Right cardiac atrium (tissue), 5 donors: ENCODE measurements around the gene DNAH17. TPM values are rescaled to one million over a fixed set of nuclear protein-coding genes. Genes with fewer than 3 reads are reported as not detected.

Source experiments
- ATAC-seq, 2 donors: fragments of 200-7000 bp; cut with Tn5 transposase; one replicate each; pipeline versions ENCODE4 v1.8.0 to v1.9.1; 2020; ENCODE audit warnings: moderate library complexity in 2 of 2, mild to moderate bottlenecking in 1 of 2
- DNase-seq, 3 donors: peaks; one replicate each; pipeline ENCODE4 v3.0.0-alpha.2; 2020
- H3K27ac ChIP-seq: one replicate; pipeline ENCODE4 v1.5.1; 2013; ENCODE audit warnings: mild to moderate bottlenecking, low read length, control low read depth, moderate library complexity
- H3K27me3 ChIP-seq: one replicate; pipeline ENCODE4 v1.6.1; 2013; ENCODE audit not compliant: control insufficient read depth, insufficient read depth
- H3K4me1 ChIP-seq: one replicate; pipeline ENCODE4 v1.6.1; 2013; ENCODE audit warnings: low read length; ENCODE audit not compliant: control insufficient read depth, insufficient read depth
- H3K4me3 ChIP-seq: one replicate; pipeline ENCODE4 v1.5.1; 2013; ENCODE audit warnings: low read length, control low read depth
- H3K9me3 ChIP-seq: one replicate; pipeline ENCODE4 v1.6.1; 2013; ENCODE audit warnings: low read length; ENCODE audit not compliant: control insufficient read depth
- WGBS: extraction: QIAGEN DNeasy Blood & Tissue Kit; methylation state at CpG from one replicate; pipeline ENCODE4 v1.1.7; 2013; 5-methylcytosine and 5-hydroxymethylcytosine counted together
- intact Hi-C, 4 donors: fragments of 100-400 bp; cut with DNase I; formaldehyde crosslinking; loops; one replicate each; pipeline versions ENCODE4 v1.11.0 to v1.14.0; 2022 to 2023
- polyA plus RNA-seq: library from polyadenylated mRNA; stranded (reverse); fragments of 200-250 nt; gene quantifications from one replicate; pipeline ENCODE4 v1.2.3, GENCODE V29; 2013
- total RNA-seq, 4 donors: library from RNA; stranded (reverse); fragmentation: NEBNext Ultra II Directional; extraction: Animal tissue kit (Norgen Biotek cat#: 25700); gene quantifications; one replicate each; pipeline ENCODE4 v1.2.1, GENCODE V29; 2021
- donor health status: healthy with polysubstance abuse.
- donor health status: DM: no; HTN: yes; CAD: no.
- donor health status: DM: no; HTN: no; CAD: no.
- donor health status: DM: no; HTN: yes; CAD: no; lungs with severe emphysema.
- donor health status: DM: yes; HTN: yes; CAD: no.

DNAH17 gene
- total and polyA plus RNA-seq, 5 donors: 0.06 to 0.28 (median 0.19) TPM; not detected in 1

DNA sequence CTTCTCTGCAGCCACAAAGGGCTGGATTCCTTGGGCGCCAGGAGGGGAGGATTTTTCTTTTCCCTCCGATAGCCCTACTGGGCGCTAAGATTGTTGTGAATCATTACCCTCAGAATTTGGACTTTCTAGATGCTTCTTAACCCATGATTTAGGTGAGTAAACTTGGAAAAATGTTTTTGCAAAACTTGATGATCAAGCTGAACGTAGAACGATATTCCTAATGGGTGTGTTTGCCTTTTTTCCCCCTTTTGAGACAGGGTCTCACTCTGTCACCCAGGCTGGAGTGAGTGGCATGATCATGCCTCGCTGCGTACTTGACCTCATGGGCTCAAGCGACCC is 155.0 kb downstream of the DNAH17 start:
- Histone ChIP-seq H3K9me3 (no peaks in the 10 kb centered on the region), H3K4me1 (peaks cover 10% of the 10 kb centered on the region), H3K27ac (no peak overlapping the region), H3K4me3 (no peak overlapping the region), H3K27me3 (no peaks in the 10 kb centered on the region)
- intact Hi-C loops: loop anchor here (2.0 to 10.0 kb wide), 7 partner anchors 60 to 171 kb away; partner anchors contain the start of gene SOCS3 (in 3 of the 4)
- 78% methylated on average over 8 of the region's 8 CpGs for WGBS
- no peak for ATAC-seq
- DNase-seq: peak in 1 of 3 donors; percentile 41

- ATAC-seq: peak; percentile 67 to 68
- 70% methylated on average over 24 of the region's 24 CpGs for WGBS
- intact Hi-C loops: loop anchor here (2.0 to 10.0 kb wide), 7 partner anchors 59 to 171 kb away; partner anchors contain the start of gene SOCS3 (in 4 of the 4)
- Histone ChIP-seq H3K27me3 (no peaks in the 10 kb centered on the region), H3K27ac (peak overlapping the region; percentile 10), H3K4me3 (no peak overlapping the region), H3K4me1 (peaks cover 11% of the 10 kb centered on the region), H3K9me3 (no peaks in the 10 kb centered on the region)
- peak; percentile 72 to 91 (median 90) for DNase-seq
These were observed 155.5 kb downstream of the DNAH17 start for GRCh38 chr17:78421534-78422266.

GRCh38 chr17:78421084-78421533 is 156.1 kb downstream of the DNAH17 start:
- H3K4me1 ChIP-seq: peaks cover 16% of the 10 kb centered on the region
- intact Hi-C loops: loop anchor here (2.0 to 10.0 kb wide), 5 partner anchors 59 to 166 kb away; partner anchors contain the start of gene SOCS3 (in 3 of the 4)
- no peaks in the 10 kb centered on the region for H3K27me3 ChIP-seq
- no peak overlapping the region for H3K27ac ChIP-seq
- ATAC-seq: no peak
- 86% methylated on average over 6 of the region's 6 CpGs for WGBS
- no peaks in the 10 kb centered on the region for H3K9me3 ChIP-seq
- no peak for DNase-seq
- no peak overlapping the region for H3K4me3 ChIP-seq

- H3K9me3 ChIP-seq: no peaks in the 10 kb centered on the region
- peaks cover 23% of the 10 kb centered on the region for H3K4me1 ChIP-seq
- DNase-seq (peak; percentile 63 to 81 (median 77)), ATAC-seq (peak; percentile 4 to 39)
- 56% methylated on average over 22 of the region's 22 CpGs for WGBS
- H3K27ac ChIP-seq: peak overlapping the region; percentile 43
- H3K4me3 ChIP-seq: no peak overlapping the region
- H3K27me3 ChIP-seq: no peaks in the 10 kb centered on the region
- intact Hi-C loops: loop anchor here (2.0 to 10.0 kb wide), 6 partner anchors 38 to 165 kb away; partner anchors contain the start of gene SOCS3 (in 3 of the 4)
These were observed 157.0 kb downstream of the DNAH17 start for GRCh38 chr17:78419970-78420815.

DNA sequence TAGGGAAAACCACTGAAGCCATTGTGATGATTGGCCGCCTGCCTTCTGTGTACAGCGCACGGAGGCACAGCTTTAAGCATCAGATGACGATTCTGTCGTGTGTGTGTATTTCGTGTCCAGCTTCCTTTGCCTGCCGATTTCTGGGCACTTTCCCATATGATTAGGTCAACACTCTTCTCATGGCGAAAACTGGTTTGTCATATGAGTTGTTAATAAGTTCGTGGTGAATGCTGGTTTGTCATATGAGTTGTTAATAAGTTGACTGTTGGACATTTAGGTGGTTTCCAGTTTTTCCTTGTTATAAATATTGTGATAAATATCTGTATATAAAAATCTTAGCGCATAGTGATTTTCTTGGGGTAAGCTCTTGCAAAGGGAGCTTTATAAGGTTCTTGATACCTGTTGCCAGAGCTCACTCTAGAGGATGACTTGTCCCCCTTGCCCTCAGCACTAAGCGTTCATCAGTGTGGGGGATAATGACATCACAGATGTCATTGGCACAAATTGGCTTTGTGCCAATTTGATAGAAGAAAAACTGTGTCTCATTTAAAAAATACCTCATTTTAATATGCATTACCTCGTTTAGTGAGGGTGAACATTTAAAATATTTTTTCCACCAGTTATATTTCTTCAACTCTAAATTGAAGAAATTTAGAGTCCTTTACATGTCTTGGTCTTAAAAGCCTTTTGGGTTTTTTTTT is 158.7 kb downstream of the DNAH17 start:
- WGBS: 74% methylated on average over 12 of the region's 12 CpGs
- Histone ChIP-seq H3K27me3 (no peaks in the 10 kb centered on the region), H3K4me1 (peaks cover 19% of the 10 kb centered on the region), H3K27ac (no peak overlapping the region), H3K4me3 (no peak overlapping the region), H3K9me3 (no peaks in the 10 kb centered on the region)
- no peak for ATAC-seq
- intact Hi-C loops: loop anchor here in 1 of 4 donors (5.0 kb wide), 1 partner anchor 36 kb away; no protein-coding TSS in a partner anchor
- no peak for DNase-seq

DNA sequence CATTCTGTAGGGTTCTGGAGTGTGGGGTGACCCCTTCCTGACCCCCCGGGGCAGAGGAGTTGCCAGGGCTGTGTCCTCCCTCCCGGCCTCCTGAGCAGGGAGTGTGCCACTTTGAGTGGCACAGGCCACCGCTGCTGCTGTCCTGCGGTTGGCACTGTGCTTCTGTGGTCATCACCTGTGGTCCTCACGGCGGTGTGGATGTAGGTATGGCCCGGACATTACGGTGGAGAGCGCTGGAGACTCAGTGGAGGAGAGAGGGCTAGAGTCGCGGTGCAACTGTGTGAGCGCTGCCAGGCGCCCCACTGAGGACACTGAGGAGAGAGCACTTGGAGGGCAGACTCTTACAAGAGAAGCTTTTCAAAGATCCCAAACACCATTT is 159.7 kb downstream of the DNAH17 start:
- intact Hi-C loops: loop anchor here in 1 of 4 donors (5.0 kb wide), 1 partner anchor 35 kb away; no protein-coding TSS in a partner anchor
- H3K27ac ChIP-seq: peak overlapping the region; percentile 59
- H3K9me3 ChIP-seq: no peaks in the 10 kb centered on the region
- WGBS: 87% methylated on average over 13 of the region's 13 CpGs
- H3K4me1 ChIP-seq: peaks cover 24% of the 10 kb centered on the region
- ATAC-seq: no peak
- H3K4me3 ChIP-seq: no peak overlapping the region
- H3K27me3 ChIP-seq: no peaks in the 10 kb centered on the region
- peak in 1 of 3 donors; percentile 40 for DNase-seq

DNA sequence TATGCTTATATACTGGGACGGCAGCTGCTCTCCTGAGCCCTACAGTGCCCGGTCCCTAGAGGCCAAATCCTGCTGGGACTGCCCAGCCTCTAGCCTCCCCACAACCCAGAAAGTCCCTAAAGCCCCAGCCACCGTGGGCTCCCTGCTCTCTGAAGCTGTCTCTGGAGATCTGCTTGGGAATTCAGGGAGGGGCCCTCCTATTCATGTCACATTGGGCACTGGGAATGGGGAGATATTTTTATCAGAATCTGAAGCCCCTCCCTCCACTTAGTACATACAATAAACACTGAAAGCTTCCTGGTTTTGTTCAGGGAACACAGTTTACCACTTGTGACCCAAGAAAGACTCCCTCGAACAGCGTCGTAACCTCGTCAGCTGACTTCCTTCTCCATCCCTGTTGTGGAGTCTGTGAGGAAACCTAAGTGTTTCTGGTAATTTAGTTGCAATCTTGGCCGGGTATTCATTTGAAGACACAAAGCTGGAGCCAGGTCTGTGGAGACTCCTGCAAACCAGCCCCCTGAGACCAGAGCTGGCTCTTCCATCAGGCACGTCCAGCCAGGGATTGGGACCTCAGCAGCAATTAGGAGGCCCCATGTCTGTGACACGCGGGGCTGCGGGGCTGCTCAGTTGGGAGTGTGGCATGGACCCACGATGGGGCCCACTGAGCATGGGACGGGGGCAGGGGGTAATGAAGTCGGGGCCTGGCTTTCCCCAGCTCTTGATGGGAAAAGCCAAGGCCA is 160.2 kb downstream of the DNAH17 start:
- H3K4me1 ChIP-seq: peaks cover 27% of the 10 kb centered on the region
- peak overlapping the region; percentile 88 for H3K27ac ChIP-seq
- DNase-seq (peak in 2 of 3 donors; percentile 63 to 73), ATAC-seq (peak; percentile 52 to 78)
- H3K27me3 ChIP-seq: no peaks in the 10 kb centered on the region
- H3K9me3 ChIP-seq: no peaks in the 10 kb centered on the region
- H3K4me3 ChIP-seq: no peak overlapping the region
- intact Hi-C loops: loop anchor here in 1 of 4 donors (5.0 kb wide), 1 partner anchor 35 kb away; no protein-coding TSS in a partner anchor
- 47% methylated on average over 15 of the region's 15 CpGs for WGBS

DNA sequence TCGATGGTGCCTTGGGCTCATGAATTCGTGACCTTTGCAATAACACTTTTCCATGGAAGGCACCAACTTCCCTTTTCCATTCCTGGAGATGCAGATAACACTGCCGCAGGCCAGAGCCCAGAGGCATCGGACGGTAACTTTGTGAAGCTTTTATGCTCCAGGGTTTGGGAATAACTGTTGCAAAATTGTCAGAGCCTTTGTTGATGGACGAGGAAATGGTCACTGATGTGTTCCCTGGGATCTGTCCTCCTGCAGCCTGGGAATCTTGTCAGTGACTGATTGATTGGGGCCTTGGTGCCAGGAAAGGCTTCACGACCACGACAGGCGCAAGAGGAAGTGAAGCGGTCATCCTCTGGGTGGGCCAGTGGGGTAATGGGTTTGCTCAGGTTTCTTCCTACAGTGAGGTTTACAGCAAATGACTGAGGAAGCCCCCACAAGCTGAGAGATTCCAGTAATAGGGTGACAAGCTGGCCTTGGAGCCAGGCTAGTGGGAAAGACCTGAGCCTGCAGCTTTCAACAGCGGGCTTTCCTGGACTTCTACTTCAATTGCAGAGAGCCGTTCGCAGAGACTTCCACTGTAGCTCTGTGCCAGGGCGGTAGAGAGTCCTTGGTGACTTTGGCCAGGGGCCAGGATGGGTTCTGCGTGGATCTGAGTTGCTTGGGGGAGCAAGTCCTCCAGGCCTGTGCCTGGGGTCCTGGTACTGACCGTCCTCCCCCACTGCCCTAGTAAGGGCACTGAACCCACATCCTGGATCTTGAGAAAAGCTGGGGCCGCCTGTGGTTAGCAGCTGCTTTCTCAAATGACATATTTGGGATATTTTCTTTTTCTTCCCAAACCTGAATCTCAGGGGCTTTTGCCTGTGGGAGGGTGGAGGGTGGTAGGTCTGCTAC is 161.1 kb downstream of the DNAH17 start:
- ATAC-seq: peak in 1 of 2 donors; percentile 7
- no peaks in the 10 kb centered on the region for H3K9me3 ChIP-seq
- DNase-seq: peak in 2 of 3 donors; percentile 64 to 68
- no peak overlapping the region for H3K4me3 ChIP-seq
- H3K27me3 ChIP-seq: no peaks in the 10 kb centered on the region
- intact Hi-C loops: loop anchor here in 1 of 4 donors (5.0 kb wide), 1 partner anchor 34 kb away; no protein-coding TSS in a partner anchor
- H3K27ac ChIP-seq: peak overlapping the region; percentile 88
- peaks cover 31% of the 10 kb centered on the region for H3K4me1 ChIP-seq
- 50% methylated on average over 17 of the region's 17 CpGs for WGBS
